ENCODE results near the gene ABHD17C. TPM values are rescaled to one million over a fixed set of nuclear protein-coding genes. Genes with fewer than 3 reads are reported as not detected.

Gene ABHD17C
- total and polyA plus RNA-seq, 2 experiments from 2014 or later, result 11.3 to 23.8 TPM

DNA sequence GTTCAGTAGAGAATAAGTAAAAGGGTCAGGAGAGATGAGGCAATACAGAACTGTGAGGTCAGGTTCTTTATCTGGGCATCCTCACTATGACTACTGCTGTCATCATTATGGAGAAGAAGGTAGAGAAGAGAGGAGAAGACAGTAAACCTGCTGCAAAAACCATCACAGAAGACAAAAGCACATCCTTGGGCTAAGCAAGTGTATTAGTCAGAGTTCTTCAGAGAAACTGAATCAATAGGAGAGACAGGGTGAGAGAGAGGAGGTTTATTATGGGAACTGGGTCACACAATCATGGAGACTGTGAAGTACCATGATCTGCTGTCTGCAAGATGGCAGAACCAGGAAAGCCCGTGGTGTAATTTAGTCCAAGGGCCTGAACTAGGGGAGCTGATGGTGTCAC is 9.5 kb upstream of the ABHD17C start:
- H3K4me1 ChIP-seq (ENCODE audit: insufficient read depth), result no peaks in the 10 kb centered on the region; the same call in 1 of the 2 replicates
- H3K4me3 ChIP-seq, result no peak overlapping the region
- H3K4me3 Mint-ChIP-seq, result no peak overlapping the region
- TF ChIP-seq POLR2AphosphoS5 (IDR thresholded peaks at IDR 0.05; ENCODE audit: low read depth) (no peak), NANOG (IDR thresholded peaks at IDR 0.05; ENCODE audit: borderline replicate concordance) (no peak), REST (IDR thresholded peaks at IDR 0.05; ENCODE audit: unreplicated experiment) (no peak), CREB1 (CRISPR knock-in tag; IDR thresholded peaks at IDR 0.05; ENCODE audit: low read depth) (no peak), CTCF (conservative IDR thresholded peaks at IDR 0.05; ENCODE audit: low read depth in 2 of 2) (no peak), EZH2 (IDR thresholded peaks at IDR 0.05; ENCODE audit: low read depth, unreplicated experiment) (no peak), ZNF331 (CRISPR knock-in tag; IDR thresholded peaks at IDR 0.05; ENCODE audit: low read depth) (no peak), JUNB (IDR thresholded peaks at IDR 0.05; ENCODE audit: unreplicated experiment) (no peak), STAT1 (IDR thresholded peaks at IDR 0.05; ENCODE audit: unreplicated experiment) (no peak), EZH2phosphoT487 (IDR thresholded peaks at IDR 0.05; ENCODE audit: unreplicated experiment) (no peak), ZNF114 (CRISPR knock-in tag; IDR thresholded peaks at IDR 0.05) (no peak)
- TF ChIP-seq, protein P1, sequence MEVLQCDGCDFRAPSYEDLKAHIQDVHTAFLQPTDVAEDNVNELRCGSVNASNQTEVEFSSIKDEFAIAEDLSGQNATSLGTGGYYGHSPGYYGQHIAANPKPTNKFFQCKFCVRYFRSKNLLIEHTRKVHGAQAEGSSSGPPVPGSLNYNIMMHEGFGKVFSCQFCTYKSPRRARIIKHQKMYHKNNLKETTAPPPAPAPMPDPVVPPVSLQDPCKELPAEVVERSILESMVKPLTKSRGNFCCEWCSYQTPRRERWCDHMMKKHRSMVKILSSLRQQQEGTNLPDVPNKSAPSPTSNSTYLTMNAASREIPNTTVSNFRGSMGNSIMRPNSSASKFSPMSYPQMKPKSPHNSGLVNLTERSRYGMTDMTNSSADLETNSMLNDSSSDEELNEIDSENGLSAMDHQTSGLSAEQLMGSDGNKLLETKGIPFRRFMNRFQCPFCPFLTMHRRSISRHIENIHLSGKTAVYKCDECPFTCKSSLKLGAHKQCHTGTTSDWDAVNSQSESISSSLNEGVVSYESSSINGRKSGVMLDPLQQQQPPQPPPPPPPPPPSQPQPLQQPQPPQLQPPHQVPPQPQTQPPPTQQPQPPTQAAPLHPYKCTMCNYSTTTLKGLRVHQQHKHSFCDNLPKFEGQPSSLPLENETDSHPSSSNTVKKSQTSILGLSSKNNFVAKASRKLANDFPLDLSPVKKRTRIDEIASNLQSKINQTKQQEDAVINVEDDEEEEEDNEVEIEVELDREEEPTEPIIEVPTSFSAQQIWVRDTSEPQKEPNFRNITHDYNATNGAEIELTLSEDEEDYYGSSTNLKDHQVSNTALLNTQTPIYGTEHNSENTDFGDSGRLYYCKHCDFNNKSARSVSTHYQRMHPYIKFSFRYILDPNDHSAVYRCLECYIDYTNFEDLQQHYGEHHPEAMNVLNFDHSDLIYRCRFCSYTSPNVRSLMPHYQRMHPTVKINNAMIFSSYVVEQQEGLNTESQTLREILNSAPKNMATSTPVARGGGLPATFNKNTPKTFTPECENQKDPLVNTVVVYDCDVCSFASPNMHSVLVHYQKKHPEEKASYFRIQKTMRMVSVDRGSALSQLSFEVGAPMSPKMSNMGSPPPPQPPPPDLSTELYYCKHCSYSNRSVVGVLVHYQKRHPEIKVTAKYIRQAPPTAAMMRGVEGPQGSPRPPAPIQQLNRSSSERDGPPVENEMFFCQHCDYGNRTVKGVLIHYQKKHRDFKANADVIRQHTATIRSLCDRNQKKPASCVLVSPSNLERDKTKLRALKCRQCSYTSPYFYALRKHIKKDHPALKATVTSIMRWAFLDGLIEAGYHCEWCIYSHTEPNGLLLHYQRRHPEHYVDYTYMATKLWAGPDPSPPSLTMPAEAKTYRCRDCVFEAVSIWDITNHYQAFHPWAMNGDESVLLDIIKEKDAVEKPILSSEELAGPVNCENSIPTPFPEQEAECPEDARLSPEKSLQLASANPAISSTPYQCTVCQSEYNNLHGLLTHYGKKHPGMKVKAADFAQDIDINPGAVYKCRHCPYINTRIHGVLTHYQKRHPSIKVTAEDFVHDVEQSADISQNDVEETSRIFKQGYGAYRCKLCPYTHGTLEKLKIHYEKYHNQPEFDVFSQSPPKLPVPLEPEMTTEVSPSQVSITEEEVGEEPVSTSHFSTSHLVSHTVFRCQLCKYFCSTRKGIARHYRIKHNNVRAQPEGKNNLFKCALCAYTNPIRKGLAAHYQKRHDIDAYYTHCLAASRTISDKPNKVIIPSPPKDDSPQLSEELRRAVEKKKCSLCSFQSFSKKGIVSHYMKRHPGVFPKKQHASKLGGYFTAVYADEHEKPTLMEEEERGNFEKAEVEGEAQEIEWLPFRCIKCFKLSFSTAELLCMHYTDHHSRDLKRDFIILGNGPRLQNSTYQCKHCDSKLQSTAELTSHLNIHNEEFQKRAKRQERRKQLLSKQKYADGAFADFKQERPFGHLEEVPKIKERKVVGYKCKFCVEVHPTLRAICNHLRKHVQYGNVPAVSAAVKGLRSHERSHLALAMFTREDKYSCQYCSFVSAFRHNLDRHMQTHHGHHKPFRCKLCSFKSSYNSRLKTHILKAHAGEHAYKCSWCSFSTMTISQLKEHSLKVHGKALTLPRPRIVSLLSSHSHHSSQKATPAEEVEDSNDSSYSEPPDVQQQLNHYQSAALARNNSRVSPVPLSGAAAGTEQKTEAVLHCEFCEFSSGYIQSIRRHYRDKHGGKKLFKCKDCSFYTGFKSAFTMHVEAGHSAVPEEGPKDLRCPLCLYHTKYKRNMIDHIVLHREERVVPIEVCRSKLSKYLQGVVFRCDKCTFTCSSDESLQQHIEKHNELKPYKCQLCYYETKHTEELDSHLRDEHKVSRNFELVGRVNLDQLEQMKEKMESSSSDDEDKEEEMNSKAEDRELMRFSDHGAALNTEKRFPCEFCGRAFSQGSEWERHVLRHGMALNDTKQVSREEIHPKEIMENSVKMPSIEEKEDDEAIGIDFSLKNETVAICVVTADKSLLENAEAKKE (CRISPR knock-in tag; IDR thresholded peaks at IDR 0.05), result no peak
- TF ChIP-seq, protein P2, sequence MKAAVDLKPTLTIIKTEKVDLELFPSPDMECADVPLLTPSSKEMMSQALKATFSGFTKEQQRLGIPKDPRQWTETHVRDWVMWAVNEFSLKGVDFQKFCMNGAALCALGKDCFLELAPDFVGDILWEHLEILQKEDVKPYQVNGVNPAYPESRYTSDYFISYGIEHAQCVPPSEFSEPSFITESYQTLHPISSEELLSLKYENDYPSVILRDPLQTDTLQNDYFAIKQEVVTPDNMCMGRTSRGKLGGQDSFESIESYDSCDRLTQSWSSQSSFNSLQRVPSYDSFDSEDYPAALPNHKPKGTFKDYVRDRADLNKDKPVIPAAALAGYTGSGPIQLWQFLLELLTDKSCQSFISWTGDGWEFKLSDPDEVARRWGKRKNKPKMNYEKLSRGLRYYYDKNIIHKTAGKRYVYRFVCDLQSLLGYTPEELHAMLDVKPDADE (IDR thresholded peaks at IDR 0.05), result no peak
- no peaks in the 10 kb centered on the region for H3K79me2 ChIP-seq (replicated peaks; ENCODE audit: insufficient read depth)
- no peak overlapping the region for H3K27ac Mint-ChIP-seq
- peaks cover 3% of the 10 kb centered on the region; the same call in 2 of the 3 replicates for H3K9me3 Mint-ChIP-seq
- DNase-seq (ENCODE audit: low spot score) (no peak), ATAC-seq (no peak)
- H3K27ac ChIP-seq (ENCODE audit: low read depth), result no peak overlapping the region
- H3K27me3 ChIP-seq (ENCODE audit: insufficient read depth), result no peaks in the 10 kb centered on the region
- H3K4me1 Mint-ChIP-seq, result peaks cover 13% of the 10 kb centered on the region
- no peaks in the 10 kb centered on the region for H3K36me3 Mint-ChIP-seq (ENCODE audit: low read depth)
- no peaks in the 10 kb centered on the region for H3K36me3 ChIP-seq (ENCODE audit: insufficient read depth)
- peaks cover 2% of the 10 kb centered on the region for H3K27me3 Mint-ChIP-seq (ENCODE audit: insufficient read depth, low read depth, poor library complexity)
- H4K20me1 ChIP-seq (replicated peaks; ENCODE audit: insufficient read depth), result no peaks in the 10 kb centered on the region
- no peak overlapping the region for H2AFZ ChIP-seq
- no peaks in the 10 kb centered on the region for H3F3A ChIP-seq (replicated peaks; ENCODE audit: low read depth)
- no peak overlapping the region for H3K4me2 ChIP-seq
- peaks cover 9% of the 10 kb centered on the region; the same call in 1 of the 2 replicates for H3K9me2 ChIP-seq (ENCODE audit: insufficient read depth)
